Fibroblast of gingiva (primary cell): ENCODE measurements around the gene KLF4.

Source experiments
- DNase-seq: peaks from one replicate; pipeline ENCODE4 v3.0.0-alpha.2; 2011; ENCODE audit warnings: low read depth

Gene KLF4

GRCh38 chr9:107447834-107448233 is 41.7 kb downstream of the KLF4 start:
- no peak for DNase-seq

DNA sequence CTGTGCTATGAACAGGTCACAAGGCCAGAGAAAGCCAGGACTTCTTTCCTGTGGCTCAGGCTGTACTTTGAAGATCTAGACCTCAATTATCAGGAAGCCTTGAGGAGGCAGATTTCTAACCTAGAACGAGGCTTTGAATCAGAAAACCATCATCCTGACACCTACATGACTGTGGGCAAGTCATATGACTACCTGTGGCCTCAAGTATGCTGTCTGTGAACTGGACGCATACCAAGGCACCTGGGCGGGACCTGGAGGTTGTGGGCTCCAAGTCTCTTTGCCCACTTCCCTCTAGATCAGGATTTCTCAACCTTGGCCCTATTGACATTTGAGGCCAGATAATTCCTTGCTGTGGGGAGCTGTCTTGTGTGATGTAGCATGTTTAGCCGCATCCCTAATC is 42.5 kb downstream of the KLF4 start:
- DNase-seq, result no peak

GRCh38 chr9:107446491-107446890 is 43.1 kb downstream of the KLF4 start:
- DNase-seq, result no peak

- no peak for DNase-seq
Measured at GRCh38 chr9:107443786-107444185, 45.8 kb downstream of the KLF4 start.

GRCh38 chr9:107439991-107440456 is 49.5 kb downstream of the KLF4 start:
- DNase-seq, result no peak

DNA sequence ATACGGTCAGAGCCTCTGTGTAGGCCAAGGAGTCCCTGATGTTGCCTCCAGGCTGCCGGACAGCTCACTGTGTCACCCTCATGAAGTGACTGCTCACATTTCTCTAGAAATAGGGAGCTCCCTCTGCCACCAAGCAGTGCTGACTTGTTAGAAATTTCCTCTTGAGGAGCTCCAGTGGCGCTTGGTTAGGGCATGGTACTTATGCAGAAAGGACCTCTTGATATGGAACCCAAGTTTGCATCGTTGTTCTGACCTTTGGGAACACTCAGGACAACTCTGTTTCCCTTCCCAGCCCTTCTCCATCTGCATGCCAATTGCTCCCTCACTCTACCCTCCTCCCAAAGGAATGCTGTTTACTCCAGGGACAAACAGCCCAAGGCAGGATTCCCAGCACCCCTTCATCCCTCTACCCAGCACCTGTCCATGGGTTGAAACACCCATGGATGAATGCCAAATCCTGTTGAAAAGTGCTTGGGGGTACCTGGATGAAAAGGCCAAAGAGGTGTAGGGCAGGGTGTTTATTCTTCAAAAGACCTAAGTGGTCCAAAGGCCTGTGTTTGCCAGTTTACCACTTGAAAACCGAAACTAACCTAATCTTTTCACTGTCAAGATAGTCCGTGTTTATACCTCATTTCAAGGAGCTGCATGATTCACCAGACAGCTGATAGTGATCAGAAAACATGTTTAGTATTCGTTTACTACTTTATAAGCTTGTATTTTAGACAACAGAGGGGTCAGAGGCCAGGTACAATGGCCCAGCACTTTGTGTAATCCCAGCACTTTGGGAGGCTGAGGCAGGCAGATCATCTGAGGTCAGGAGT is 51.1 kb downstream of the KLF4 start:
- no peak for DNase-seq

DNA sequence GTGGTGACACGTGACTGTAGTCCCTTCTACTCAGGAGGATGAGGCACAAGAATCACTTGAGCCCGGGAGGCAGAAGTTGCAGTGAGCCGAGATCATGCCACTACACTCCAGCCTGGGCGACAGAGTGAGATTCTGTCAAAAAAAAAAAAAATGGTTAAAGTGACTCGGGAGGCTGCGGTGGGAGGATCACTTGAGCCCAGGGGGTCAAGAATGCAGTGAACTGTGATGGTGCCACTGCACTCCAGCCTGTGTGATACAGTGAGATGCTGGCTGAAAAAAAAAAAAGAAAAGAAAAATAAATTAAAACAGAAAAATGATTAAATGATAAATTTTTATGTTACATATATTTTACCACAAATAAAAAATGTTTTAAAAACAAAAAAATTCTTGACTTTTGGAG is 51.9 kb downstream of the KLF4 start:
- no peak for DNase-seq

GRCh38 chr9:107435415-107435814 is 54.2 kb downstream of the KLF4 start:
- no peak for DNase-seq
